HG02973 (cell line): ENCODE measurements around the gene CGB8.
"Not testable (repeated sequence)": the region's sequence is repeated elsewhere in the genome, so short reads cannot be mapped to it uniquely, and the experiment has no call there.

Source experiments
- ATAC-seq: cut with Tn5 transposase; IDR thresholded peaks from one replicate; pipeline ENCODE4 v1.9.1; 2021; ENCODE audit warnings: moderate library complexity; ENCODE audit not compliant: unreplicated experiment

The CGB8 gene

DNA sequence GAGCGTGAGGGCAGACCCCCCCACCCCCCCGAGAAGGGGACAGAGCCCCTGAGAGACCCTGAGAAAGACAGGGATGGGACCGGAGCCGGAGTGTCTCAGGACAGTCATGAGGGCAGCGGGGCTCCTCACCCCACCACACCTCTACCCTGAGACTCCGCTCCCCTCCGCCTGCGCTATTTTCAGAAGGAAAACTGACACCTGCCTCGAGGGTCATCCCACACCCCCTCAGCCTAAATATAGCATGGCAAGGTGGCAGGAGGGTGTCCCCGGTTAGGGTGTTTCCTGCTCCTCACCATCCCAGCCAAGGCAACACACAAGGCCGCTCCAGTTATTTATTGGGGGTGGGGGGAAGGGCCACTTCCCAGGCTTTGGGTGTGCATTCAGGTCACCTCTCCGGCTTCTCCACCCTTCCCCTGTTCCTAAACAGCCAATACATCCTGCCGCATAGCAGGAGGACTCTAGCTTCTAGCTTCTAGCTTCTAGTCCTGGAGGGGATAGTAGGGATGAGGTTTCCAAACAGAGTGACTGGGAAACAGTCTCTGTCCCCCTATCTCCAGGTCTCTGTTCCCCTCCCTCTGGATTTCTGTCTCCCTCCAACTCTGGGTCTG is 17.1 kb upstream of the CGB8 start:
- no peak for ATAC-seq

DNA sequence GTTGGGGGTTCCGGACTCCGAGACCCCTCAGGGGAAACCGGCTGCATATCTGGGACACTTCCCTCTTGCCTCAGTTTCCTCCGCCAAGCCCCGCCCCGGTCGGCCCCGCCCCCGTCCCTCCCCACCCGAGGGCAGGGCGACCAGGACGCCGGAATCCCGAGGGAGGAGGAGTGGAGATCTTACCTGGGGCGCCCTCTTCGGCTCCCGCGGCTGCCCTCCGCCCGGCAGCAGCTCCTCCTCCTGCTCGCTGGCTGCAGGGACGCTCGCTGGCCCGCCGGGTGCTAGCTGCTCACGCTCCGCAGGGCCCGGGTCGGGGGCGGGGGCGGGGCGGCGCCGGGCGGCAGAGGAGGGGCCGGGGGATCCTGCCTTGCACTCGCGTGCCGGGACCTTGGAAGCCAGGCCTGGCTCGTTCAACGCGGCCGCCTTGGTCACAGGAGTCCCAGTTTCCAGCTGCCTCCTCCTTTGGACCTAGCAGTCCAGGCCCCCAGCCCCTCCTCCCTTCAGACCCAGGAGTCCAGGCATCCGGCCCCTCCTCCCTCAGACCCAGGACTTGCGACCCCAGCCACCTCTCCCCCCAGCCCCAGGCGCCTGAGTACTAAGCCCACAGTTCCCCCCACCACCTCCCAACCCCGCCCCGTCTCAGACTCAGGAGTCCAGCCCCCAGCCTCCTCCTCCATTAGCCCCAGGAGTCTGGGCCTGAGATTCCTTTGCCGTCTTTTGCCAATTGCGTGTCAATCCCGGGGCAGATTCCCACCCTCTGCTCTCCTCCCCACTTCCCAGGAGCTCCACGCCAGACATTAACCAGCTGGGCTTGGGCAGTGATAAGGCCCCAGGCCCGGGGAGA is 16.1 kb upstream of the CGB8 start, which contains the start of gene NTF4:
NTF4 (minus strand) TSS at position 51 of the 844 bp plus-strand sequence. CDS start 2,821 bp downstream, outside the sequence.
- no peak for ATAC-seq

DNA sequence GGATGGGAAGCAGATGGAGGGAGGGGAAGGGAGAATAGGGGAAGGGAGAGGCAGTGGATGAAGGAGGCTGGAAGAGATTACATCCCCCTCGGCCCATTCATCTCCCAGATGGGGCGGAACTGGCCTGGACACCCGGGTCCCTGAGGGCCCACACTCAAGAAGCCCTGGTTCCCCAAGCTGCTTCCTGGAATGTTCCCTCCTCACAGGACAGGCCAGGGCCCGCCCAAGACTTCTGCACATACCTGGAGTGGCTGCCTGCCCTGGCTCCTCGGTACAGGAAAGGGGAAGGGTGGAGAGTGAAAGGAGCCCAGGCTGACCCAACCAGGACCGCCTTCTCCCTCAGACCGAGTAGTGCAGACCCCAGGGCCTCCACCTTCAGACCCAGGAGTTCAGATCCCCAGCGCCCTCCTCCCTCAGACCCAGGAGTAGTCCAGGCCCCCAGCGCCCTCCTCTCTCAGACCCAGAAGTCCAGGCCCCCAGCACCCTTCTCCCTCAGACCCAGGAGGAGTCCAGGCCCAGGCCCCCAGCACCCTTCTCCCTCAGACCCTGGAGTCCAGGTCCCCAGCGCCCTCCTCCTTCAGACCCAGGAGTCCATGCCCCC is 15.2 kb upstream of the CGB8 start:
- ATAC-seq, result no peak

DNA sequence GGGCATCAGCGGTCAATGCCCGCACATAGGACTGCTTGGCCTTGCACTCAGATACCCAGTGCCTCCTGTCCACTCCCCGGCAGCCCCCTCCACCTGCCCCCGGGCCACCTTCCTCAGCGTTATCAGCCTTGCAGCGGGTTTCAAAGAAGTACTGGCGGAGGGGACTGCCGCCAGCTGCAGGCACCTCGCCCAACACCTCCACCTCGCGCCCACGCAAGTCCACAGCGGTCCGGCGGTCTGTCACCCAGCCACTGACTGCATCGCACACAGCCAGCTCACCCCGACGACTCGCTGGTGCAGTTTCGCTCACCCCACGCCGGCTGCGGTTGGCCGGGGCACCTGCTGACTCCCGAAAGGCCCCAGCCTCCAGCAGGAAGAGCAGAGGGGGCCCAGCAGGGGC is 12.5 kb upstream of the CGB8 start:
- no peak for ATAC-seq

DNA sequence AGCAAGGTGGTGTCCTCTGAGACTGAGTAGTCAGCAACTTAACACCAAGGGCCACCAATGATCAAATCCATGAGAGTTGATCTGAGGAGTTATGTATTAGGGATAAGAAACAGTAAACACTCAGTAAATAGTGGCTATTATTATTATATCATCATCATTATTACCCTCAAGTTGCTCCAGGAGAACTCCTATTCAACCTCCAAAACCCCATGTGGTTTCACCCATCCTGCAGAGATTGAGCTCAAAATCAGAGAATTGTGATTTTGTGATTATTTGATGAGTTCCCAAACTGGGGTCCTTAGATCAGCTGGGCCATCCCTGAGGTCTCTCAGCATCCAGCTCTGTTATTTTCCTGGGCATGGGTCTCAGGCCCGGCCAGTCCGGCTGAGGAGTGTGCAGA is 12.1 kb upstream of the CGB8 start:
- ATAC-seq, result no peak

DNA sequence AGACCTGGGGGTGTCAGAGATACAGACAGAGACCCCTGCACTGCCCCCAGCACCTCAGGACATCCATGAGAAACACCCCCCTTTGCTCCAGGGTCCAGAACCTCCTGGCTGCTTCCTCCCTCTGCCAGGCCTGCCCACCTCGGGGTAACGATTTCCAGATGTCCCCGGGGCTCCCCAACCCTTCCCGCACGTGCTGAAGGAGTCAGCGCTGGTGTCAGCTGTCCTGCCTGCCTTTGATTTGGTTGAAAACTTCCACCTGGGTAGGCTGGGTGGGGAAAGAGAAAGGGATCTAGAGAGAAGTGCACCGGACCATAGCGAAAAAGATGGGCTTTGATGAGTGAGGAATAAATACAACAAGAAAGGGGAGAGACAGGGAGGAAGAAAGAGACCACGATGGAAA is 10.1 kb upstream of the CGB8 start:
- no peak for ATAC-seq

DNA sequence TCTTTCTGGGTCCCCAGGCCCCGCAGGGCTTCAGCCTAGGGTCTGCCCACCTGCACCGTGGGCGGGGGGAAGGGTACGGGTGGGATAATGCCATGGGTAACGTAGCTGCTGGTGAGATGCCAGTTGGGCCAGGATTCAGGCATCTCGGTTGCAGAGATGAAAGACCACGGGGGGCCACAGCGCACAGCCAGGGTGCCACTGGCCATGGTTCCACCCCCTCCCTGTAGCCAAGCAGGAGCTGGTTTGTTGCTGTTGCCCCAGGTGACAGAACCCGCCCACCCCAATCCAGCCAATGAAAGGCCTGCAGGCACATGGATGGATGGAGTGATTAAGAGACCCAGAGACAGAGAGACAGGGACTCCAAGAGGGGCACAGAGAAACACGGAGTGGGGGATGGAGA is 9.7 kb upstream of the CGB8 start:
- no peak for ATAC-seq

DNA sequence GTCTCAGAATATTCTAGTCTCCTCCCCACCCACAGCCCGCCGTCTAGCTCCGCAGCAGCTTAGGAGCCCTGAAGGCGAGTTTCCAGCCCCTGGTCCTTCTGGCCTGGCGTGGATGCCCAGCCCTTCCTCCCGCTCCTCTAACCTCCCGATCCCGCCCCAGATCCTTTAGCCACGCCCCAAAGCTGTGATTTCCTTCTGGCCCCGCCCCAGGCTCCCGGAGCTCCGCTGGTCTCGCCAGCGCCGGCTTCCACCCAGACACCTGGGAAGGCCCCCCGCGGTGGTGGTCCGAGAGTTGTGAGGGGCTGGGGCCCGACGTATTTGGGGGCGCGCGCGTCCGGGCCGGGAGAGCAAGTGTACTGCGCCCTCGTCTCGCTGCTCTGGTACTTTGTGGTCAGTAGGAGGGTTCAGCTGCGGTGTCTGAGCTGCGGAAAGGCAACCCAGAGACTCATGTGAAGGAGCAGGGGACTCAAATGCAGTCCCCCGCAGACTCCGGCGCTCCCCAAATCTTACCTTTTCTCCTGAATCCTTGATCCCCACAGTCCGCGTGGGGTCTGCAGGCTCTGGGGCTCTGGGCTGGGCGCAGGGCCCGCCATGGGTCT is 8.8 kb upstream of the CGB8 start, which contains the start of gene CGB7:
CGB7 (minus strand) TSS at position 114 of the 599 bp plus-strand sequence. CDS start 2,374 bp downstream, outside the sequence.
- ATAC-seq, result no peak

DNA sequence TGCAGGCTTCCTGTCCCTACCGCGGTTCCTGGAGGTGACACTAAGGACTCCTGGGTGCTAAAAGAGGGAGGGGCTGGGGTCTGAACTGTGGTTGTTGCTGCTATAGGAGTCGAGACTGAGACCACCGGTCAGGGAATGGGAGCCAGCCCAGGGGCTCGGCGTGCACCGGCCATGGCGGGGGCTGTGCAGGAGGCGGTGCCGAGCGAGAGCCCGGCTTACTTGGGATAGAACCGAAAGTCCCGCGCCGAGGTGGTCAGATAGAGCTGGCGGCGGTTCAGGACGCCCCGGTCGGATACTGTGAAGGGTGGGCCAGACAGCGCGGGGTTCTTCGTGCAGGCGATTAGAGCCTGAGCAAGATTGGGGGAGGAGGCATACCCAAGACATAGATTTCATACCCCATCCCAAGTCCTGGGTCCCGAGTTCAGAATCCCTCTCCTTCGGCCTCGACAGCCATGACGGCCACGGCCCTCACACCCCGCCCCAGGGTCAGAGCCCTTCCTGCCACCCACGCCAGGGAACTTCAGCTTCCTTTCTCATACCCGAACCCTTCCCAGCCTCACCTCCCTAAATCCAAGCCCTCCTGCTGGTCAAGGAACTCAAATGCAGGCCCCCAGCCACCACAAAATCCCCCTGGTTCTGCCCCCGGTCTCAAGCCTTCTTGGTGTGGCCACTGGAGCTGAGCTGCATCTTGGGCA is 8.1 kb upstream of the CGB8 start:
- ATAC-seq, result not testable (repeated sequence)

DNA sequence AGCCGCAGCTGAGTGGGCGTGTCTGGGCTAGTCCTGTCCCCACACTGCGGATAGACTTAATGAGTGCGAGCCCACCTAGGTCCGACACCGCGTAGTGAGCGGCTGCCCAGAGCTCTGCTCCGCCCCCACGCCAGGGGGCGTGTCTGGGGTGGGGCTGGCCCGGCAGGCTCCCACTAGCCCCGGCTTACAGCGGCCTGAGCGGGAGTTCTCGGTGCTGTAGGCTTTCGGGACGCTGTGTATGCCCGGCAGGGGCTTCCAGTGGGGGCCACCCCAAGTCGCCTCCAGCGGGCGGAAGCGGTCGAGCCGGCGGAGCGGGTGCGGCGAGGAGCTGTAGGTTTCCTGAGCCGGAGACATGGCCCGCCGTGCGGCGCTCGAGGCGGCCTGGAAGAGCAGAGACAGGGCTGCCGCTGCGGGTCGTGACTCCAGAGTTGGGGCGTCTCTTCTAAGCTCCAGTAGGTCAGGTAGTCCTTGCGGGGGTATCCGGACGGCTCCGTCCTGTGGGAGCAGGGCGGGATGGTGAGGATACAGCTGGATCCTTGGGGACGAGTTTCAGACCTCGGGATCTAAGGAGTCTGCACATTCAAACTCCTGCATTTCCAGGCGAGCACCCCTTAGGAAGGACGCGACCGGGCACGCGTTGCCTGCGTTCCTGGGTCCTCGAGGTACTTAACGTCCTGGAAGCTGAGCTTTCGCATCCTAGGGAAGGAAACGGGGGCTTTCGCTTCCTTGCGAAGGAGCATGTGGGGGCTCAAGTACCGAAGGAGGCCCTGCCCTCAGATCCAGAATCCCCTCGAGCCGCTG is 7.4 kb upstream of the CGB8 start:
- no peak for ATAC-seq

DNA sequence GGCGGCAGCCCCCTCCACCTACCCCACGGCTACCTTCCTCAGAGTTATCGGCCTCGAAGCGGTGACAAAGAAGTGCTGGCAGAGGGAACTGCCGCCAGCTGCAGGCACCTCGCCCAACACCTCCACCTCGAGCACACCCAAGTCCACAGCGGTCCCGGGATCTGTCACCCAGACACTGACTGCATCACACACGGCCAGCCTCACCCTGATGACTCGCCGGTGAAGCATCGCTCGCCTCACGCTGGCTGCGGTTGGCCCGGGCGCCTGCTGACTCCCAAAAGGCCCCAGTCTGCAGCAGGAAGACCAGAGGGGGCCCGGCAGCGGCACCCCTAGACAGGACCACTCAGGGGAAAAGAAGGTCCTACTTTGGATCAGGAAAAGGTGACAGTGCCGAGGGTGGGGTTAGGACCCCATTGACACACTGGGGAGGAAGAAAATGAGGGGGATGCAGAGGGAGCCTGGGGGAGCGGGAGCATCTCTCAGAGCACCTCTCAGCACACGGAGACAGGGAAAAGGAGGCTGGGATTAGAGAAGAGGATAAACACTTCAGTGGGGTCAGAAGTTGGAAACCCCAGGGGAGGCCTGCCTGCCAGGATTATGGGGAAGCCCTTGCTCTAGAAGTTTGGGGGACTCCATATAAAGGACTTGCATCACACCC is 1.6 kb upstream of the CGB8 start:
- ATAC-seq, result not testable (repeated sequence)

DNA sequence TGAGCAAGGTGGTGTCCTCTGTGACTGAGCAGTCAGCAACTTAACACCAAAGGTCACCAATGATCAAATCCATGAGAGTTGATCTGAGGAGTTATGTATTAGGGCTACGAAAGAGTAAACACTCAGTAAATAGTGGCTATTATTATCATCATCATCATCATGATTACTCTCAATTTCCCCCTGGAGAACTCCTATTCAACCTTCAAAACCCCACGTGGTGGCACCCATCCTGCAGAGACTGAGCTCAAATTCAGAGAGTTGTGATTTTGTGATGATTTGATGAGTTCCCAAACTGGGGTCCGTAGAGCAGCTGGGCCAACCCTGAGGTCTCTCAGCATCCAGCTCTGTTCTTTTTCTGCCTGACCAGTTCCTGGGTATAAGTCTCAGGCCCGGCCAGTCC is 923 bp upstream of the CGB8 start:
- ATAC-seq, result not testable (repeated sequence)

DNA sequence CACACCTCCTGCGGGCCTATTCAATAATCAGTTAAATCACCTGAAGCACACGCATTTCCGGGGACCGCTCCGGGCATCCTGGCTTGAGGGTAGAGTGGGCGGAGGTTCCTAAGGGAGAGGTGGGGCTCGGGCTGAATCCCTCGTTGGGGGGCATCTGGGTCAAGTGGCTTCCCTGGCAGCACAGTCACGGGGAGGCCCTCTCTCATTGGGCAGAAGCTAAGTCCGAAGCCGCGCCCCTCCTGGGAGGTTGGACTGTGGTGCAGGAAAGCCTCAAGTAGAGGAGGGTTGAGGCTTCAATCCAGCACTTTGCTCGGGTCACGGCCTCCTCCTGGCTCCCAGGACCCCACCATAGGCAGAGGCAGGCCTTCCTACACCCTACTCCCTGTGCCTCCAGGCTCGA is 5.4 kb downstream of the CGB8 start, which contains the start of gene CGB5:
CGB5 (plus strand) TSS at position 301 of the 400 bp plus-strand sequence. CDS start 362 bp downstream, outside the sequence.
- ATAC-seq, result not testable (repeated sequence)

DNA sequence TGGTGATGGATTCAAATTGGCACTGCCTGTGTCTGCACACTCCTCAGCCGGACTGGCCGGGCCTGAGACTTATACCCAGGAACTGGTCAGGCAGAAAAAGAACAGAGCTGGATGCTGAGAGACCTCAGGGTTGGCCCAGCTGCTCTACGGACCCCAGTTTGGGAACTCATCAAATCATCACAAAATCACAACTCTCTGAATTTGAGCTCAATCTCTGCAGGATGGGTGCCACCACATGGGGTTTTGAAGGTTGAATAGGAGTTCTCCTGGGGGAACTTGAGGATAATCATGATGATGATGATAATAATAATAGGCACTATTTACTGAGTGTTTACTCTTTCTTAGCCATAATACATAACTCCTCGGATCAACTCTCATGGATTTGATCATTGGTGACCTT is 6.2 kb downstream of the CGB8 start:
- ATAC-seq, result not testable (repeated sequence)

DNA sequence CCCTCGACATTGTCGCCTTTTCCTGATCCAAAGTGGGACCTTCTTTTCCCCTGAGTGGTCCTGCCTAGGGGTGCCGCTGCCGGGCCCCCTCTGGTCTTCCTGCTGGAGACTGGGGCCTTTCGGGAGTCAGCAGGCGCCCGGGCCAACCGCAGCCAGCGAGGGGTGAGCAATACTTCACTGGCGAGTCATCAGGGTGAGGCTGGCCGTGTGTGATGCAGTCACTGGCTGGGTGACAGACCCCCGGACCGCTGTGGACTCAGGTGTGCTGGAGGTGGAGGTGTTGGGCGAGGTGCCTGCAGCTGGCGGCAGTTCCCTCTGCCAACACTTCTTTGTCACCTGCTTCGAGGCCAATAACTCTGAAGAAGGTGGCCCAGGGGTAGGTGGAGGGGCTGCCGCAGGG is 6.7 kb downstream of the CGB8 start:
- ATAC-seq, result no peak

DNA sequence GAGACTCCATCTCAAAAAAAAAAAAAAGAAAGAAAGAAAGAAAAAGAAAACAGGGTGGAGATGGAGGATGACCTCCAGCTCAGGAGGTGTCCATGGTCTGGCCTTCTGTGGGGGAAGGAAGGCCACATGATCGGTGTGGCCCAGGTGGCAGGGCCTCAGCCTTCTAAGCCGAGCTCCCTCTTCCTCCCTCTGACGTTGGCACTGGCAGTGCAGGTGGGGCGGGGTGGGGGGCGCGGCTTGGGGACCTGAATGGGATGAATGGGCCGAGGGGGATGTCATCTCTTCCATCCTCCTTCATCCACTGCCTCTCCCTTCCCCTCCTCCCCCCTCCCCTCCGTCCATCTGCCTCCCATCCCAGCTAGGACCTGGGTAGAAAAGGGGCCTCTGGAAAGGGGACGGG is 9.2 kb downstream of the CGB8 start:
- not testable (repeated sequence) for ATAC-seq

DNA sequence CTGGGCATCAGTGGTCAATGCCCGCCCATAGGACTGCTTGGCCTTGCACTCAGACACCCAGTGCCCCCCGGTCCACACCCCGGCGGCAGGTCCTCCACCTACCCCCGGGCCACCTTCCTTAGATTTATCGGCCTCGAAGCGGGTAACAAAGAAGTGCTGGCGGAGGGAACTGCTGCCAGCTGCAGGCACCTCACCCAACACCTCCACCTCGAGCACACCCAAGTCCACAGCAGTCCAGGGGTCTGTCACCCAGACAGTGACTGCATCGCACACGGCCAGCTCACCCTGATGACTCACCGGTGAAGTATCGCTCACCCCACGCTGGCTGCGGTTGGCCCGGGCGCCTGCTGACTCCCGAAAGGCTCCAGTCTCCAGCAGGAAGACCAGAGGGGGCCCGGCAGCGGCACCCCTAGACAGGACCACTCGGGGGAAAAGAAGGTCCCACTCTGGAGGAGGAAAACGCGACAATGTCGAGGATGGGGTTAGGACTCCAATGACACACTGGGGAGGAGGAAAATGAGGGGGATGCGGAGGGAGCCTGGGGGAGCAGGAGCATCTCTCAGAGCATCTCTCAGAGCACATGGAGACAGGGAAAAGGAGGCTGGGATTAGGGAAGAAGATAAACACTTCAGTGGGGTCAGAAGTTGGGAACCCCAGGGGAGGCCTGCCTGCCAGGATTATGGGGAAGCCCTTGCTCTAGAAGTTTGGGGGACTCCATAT is 10.2 kb downstream of the CGB8 start:
- ATAC-seq, result not testable (repeated sequence)

DNA sequence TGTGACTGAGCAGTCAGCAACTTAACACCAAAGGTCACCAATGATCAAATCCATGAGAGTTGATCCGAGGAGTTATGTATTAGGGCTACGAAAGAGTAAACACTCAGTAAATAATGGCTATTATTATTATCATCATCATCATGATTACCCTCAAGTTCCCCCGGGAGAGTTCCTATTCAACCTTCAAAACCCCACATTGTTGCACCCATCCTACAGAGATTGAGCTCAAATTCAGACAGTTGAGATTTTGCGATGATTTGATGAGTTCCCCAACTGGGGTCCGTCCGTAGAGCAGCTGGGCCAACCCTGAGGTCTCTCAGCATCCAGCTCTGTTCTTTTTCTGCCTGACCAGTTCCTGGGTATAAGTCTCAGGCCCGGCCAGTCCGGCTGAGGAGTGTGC is 10.8 kb downstream of the CGB8 start:
- not testable (repeated sequence) for ATAC-seq

DNA sequence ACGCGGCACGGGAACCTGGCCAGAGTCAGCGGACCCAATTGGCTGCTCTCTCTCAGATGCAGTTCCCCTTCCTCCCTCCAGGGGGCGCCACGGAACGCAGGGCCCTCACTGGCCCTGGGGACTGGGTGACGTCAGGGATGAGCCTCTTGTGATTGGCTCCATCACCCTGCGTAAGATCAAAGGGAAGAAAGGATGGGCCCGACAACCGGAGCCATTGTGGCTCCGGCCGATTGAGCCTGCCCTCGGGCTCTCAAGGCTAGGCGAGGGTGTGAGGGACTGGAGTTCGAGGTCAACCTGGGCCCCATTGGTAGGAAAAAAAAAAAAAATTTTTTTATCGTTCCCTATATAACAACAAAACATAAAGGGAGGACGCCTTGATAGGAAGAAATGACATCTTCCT is 12.1 kb downstream of the CGB8 start, which contains the start of gene CGB1:
CGB1 (minus strand) TSS at position 81 of the 400 bp plus-strand sequence. CDS start 184 bp downstream, outside the sequence.
- ATAC-seq, result not testable (repeated sequence)
